HG03520 (cell line): ENCODE results near the gene HEXD.
"Not testable (repeated sequence)": the region's sequence is repeated elsewhere in the genome, so short reads cannot be mapped to it uniquely, and the experiment has no call there.

Experiments
- ATAC-seq: cut with Tn5 transposase; IDR thresholded peaks from one replicate; pipeline ENCODE4 v1.9.1; 2021; ENCODE audit warnings: mild to moderate bottlenecking, moderate library complexity; ENCODE audit not compliant: unreplicated experiment

The HEXD gene

DNA sequence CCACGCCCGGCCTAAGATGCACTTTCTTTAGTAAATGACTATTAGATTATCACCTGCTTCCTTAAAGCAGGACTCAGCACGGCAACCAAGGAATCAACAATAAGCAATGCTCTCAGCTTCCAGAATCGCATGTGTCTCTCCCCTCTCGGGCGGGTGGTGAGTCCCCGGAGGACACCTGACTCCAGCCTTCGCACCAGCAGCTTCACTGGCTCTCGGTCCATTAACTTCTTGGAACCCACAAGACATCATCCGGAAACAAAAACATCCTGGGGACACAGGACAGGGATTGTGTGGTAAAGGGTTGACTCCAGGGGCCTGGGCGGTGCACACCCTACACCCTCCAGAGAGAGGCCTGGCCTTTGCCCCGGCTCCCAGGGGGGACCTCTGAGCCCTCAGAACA lies 23.9 kb upstream of the HEXD start:
- no peak for ATAC-seq

DNA sequence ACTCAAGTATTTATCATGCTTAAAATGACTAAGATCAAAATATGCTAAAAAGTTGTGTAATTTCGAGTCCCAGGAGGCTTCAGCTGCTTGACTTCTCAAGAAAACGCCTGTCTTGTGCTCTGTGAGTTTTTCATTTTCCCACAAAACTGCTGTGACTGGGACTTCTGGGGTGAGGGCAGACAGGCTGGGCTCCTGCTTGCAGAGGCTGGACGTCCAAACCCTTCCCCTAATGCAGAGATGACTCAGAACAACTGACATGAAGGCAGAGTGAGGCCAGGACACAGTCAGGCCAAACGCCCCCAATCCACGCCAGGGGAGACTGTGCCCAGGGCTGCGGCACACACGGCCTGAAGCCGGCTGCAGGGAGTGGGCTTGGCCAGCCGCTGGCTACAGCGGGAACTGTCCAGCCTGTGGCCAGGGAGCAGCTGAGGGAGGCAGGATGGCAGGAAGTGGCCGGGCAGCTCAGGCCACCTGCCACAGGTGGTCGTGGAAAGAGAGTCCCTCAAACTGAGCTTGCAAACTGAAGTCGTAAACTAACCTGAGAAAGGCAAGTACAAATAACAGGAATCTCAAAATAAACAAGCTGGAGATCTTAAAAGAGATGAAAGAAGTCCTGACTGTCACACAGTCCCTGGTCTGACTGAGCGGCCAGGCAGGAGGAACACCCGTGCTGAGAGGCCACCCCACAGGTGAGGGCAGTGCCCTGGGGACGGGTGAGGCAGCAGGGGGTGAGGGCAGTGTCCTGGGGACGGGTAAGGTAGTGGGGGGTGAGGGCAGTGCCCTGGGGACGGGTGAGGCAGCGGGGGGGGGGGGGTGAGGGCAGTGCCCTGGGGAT lies 21.3 kb upstream of the HEXD start:
- ATAC-seq: no peak

DNA sequence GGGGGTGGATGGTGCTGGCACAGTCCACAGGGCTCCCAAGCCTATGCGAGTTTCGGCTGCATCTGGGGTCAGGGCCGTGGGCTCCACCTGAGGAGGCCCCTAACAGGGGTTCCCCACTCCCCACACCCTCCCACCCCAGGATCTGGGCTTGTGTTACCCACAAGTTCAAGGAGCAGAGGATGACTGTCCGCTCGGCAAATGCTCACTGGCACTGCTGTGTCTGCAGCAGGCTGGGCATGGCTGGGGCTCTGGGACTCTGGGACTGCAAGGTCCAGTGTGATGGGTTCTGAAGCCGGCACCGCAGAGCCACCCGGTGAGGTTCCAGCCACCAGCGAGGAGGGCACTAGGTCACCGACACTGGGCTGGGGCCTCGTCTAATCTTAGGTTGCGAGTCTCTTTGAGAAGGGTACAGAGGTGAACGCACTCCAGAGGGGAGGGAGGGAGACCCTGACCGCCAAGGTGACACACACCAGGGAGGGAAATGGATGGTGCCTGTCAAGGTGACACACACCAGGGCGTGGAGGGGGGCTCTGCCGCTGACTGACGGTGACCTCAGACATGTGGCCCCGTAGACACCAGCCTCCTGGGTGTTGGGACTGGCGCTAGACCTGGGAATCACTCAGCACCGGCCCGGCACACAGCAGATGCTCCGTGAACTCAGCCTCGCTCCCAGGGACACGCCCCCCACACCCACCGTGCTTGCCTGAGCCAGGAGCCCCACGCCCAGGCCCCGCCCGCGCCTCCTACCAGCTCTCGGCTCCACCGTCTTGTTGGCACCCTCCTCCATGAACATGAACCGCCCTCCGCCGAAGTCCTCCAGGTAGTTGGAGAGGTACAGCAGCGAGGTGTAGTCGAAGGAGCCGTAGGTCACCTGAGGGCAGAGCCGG lies 20.5 kb upstream of the HEXD start:
- ATAC-seq: no peak

DNA sequence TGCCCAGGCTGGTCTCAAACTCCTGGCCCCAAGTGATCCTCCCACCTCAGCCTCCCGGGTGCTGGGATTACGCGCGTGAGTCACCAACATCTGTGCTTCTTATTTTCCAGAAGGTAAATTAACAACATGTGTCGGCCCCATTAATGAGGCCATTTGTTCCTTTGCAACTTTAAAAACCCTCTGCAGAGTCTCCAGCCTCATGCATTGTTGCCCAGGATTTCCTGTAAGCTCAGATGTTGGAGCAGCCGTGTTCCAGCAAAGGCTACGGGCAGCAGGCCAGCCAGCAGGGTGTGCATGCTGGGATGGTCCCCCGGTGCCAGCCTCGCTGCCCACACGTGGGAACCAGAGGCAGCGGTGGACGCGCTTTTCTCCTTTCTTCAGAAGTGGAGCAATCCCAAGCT lies 19.1 kb upstream of the HEXD start:
- no peak for ATAC-seq

DNA sequence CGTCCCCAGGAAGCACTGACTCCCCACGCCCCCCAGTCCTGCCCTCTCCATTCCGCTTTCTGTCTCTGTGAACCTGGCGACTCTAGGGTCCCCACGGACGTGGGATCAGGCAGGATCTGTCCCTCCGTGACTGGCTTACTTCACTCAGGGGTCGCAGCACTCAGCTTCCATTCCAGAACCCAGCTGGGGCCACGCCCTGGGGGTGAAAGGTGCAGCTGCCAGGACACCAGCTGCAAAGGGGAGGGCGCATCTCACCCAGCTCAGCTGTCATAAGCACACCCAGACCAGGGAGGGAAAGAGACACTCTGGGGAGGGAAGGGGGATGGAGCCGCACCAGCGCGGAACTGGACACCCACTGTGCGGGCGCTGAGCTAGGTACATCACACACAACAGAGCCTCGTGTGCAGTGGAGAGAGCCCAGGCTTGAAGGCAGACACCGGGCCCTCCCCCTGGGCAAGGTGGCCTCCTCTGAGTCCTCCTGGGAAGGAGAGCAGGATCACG lies 18.5 kb upstream of the HEXD start:
- no peak for ATAC-seq

DNA sequence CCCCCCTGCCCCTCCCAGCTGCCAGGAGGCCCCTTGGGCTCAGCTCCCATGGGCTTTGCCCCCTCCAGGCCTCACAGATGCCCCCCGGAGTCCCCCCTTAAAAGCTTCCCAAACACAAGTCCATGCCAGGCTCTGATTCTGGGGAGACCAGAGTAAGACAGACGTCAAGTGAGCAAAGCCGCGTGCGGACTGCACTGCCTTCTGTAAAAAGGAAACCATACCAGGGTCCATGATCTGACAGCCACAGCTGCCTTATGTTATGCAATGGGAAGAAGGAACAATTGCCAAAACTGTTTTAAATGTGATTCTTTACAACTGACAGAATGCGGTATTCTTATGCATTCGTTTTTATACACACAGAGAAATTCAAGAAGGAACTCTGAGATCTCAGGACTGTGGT lies 17.9 kb upstream of the HEXD start:
- no peak for ATAC-seq

DNA sequence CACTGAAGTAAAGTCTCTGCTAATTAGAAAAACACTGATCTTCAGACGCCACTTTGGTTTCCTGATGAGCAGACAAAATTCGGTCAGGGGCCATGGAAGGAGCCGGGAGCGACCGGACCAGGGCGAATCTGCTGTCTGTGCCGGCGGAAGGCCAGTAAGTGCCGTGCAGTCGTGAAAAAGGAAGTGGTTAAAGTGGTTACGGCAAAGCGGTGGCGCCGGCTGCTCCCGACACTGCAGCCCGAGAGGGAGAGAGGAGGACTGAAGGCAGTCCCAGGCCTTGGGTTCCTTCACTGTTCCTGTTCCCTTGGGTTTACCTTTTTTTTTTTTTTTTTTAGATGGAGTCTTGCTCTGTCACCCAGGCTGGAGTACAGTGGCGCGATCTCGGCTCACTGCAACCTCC lies 17.3 kb upstream of the HEXD start:
- no peak for ATAC-seq

DNA sequence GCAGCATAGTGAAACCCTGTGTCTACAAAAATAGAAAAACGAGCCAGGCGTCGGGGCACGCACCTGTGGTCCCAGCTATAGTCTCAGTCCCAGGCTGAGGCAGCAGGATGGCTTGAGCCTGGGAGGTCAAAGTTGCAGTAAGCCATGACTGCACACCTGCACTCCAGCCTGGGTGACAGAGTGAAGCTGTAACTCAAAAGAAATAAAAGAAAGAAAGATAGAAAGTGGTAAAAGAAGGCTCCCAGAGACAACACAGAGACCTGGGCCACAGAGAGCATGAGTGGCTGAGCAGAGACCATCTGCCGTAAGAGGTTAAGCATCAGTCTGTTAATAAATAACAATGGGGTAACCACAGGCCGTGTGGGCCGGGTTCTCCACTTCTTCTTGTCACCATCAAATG lies 15.3 kb upstream of the HEXD start:
- no peak for ATAC-seq

DNA sequence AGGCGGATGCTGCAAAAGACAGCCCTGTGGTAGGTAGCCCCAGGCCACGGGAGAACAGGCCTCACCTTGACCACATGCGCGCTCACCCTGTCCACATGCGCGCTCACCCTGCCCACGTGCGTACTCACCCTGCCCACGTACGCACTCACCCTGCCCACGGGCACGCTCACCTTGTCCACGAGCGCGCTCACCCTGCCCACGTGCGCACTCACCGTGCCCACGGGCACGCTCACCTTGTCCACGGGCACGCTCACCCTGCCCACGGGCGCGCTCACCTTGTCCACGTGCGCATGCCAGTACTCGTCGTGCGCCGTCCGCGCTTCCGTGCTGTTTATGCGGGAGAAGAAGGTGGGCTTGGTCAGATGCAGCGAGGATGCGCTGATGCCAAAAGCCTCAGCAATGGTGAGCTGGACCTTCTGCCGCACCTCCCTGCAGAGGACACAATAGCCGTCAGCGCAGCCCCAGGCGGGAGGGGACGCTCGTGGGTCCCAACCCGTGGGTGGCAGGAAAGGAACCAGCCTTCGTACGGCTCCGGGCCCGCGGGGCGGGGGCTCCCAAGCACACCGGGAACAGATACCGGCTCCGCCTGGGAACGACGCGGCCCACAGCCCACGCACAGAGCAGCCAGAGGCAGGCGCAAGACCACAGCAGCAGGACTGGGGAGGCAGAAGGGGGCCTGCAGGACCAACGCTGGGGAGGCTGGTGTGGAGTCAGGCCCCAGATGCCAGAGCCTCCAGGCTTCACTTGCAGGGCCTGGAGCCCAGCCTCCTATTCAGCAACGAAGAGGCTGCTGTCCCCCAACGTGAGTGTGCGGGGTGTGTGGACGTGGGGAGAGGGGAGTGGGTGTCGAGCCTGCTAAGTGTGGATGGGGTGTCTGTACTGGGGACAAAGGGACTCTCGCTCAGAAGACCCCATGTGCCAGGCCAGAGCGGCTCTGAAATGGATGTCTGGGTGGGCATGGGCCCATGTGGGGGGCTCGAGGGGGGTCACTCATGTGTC lies 14.2 kb upstream of the HEXD start:
- ATAC-seq: no peak

DNA sequence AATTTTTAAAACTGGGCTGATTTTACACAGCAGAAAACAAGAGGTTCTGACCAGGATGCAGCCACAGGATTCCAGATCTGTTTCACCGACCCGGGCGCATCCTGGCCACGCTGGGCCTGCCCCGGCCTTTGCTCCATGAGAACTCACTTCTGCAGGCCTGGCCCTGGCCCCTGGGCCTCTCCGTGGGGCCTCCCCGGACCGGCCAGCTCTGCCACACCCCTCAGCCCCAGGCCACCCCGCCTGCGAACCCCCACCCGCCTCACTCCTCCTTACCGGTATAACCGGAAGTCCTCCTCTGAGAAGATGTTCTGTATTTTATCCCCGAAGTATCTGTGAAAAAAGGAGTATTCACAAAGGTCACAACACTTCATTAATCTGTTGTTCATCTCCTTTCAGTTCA lies 13.1 kb upstream of the HEXD start:
- no peak for ATAC-seq

DNA sequence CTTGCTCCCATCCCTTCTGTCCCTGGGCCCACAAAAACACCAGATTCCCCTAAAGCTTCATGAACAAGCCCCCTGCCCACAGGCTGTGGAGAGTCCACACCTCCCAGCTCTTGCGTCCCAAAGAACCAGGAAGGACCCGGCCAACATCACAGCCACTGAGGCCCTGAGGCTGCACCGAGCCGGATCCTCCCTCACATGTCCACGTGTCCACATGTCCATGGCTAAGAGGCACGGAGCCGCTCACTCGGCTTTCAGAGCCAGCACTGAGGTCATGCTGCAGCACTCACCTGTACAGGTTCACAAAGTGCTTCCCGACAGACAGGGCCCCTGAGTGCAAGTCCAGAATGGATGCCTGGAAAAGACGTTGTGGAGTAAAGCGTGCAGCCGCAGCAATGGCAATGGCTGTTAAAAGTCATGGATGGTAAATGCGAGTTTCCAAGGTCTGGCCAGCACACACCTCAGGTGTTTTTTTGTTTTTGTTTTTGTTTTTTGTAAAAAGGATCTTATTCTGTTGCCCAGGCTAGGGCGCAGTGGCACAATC lies 11.9 kb upstream of the HEXD start:
- no peak for ATAC-seq

DNA sequence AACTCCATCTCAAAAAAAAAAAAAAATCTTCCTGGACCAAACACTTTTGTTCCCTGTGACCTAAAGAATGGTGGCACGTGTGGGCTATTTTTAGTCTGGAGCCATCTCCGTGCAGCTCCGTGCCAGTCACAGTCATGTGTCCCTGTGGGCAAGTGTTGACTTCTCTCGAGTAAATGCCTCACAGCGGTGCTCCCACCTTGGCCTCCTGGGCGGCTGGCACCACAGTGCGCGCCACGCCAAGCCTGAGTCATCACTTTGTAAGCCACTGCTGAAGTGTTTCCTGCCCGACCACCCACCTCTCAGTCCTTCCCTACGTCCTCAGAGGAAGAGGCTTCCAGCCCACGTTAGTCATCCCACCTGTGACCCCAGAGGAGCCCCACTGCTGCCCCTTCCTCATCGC lies 10.9 kb upstream of the HEXD start:
- ATAC-seq: no peak

DNA sequence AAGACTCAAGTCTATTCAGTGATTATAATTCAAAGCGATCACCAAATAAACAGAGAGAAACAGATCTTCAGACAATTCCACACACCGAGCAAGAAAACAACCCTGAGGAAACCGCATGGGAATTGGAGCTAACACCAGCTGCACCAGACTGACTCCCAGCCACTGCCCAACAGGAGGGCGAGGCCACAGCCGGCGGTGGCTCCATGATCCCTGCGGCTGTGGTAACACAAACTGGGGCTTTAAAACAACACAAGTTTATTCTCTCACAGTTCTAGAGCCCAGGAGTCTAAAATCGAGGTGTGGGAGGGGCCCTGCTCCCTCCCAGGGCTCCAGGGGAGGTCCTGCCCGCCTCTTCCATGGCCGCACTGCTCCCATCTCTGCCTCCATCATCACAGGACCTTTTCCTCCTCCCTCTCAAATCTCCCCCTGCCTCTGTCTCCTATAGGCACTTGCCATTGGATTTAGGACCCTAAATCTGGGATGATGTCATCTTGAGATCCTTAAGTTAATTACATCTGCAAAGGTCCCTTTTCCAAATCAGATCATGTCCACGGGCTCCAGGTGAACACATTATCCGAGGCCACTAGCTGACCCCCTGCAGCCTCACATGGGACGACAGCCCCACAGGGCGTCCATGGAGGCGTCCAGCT lies 9.7 kb upstream of the HEXD start:
- no peak for ATAC-seq

DNA sequence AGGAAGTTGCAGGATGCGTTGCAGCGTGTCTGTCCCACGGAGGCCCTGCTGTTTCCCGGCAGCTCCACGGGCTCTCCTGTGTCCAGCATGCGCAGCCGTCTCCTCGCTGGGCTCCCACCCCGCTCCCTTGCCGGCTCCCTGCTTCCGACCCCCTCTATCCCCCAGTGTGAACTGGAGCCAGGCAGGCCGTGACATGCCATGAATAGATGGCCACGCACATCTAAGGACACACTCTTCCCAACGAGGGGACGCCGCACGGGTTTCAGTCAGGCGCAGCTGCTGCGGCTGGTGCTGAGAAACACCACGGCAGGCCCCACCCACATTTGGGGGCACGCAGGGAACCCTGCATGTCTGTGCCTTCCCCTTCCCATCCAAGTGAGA lies 9.2 kb upstream of the HEXD start:
- ATAC-seq: no peak

DNA sequence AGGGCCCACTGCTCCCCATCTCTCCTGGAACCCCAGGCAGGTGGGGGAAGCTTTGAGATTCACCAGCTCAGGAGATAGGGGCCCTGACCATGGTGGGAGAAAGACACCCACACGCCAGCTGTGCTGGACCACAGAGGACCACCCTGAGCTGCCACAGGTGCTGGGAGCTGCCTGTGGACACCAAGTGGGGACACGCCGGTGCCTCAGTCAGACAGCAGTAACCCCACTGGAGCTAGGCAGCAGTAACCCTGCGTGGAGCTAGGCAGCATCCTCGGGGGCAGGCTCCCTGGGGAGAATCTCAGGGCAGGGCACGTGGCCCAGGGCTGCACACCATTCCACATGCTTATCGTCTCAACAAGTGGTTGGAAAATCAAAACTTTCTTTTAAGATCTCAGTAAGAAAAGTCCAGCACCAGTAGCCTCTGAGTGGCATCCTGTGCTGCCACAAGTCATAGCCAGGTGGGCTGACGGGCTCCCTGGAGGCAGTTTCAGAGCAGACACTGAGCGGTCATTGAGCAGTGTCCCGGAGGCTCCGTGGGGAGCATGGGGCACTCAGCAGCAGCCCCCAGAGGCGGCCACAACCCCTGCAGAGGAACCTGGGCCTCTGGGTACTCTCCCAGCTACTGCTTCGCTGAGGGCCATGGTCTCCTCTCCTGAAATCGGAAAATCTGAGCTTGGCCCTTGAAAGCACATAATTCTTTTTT lies 8.0 kb upstream of the HEXD start:
- no peak for ATAC-seq

DNA sequence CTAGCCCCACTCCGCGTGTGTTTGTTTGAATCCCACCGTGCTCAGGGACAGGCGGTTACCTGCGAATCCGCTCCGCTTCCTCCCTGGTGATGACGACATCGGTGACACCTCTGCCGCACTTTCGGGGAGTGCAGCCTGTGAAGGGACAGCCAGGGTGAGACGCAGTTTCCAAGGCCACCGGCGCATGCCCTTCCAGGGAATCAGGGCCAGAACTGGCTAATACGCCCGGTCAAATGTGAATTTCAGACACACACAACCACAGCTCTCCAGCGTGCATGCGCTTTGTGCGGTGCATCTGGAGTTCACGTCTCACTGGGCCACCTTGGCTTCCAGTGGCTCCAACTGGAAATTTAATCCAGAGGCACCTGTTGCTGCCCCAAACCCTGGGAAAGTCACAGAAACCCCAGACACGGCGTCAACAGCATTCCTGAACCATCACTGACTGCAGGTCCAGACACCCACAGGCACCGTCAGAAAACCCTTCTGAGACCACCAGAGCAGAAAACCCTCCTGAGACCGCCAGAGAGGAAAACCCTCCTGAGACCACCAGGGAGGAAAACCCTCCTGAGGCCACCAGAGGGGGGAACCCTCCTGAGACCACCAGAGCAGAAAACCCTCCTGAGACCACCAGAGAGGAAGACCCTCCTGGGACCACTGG lies 6.6 kb upstream of the HEXD start:
- no peak for ATAC-seq

DNA sequence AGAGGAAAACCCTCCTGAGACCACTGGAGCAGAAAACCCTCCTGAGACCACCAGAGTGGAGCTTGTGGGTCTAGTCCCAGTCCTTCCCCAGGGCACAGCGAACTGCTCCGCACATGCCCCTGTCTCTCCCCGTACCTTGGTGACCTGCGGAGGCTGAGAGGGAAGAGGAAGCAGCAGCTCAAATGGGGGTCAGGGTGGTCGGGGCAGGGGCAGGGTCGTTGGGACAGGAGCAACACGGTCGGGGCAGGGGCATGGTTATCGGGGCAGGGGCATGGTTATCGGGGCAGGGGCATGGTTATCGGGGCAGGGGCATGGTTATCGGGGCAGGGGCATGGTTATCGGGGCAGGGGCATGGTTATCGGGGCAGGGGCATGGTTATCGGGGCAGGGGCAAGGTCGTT lies 6.1 kb upstream of the HEXD start:
- not testable (repeated sequence) for ATAC-seq

DNA sequence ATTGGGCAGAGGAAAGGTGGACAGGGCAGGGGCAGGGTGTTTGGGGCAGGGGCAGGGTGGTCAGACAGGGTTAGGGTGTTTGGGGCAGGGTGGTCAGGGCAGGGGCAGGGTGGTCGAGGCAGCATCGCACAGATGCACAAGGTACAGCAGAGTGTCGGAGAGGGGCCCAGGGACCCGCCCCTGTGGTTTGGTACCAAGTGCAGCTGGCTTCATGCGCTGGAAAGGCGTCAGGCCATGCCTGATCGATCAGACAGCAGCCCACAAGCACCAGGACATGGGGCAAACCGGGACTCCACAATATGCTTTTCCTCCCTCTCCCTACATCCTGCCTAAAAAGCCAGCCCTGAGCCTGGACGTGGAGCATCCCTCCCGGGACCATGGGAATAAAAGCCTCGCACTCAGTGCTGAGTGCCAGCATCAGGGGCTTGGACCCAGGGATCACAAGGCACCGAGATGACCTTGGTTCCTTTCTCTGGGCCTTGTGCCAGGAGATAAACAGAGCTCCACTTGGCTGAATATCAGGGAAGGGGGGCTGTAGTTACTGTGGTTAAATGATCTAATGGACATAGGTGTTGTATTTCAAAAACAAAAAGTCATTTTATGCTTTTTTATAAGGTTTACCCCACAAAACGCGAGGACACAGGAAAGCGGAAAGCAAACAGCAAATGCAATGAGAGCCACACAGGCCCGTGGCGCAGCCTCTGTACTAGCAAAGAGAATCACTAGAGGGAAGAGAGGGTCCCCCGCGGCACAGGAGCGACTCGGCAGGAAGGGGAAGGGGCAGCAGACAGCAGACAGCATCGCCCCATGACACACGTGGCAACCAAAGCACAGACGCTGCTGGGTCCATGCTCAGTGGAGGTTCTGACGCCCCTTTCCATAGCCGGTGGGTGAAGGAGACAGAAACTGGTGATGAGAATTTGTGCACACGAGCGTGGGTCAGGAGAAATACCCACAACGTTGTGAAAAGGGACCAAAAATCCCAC lies 5.3 kb upstream of the HEXD start:
- ATAC-seq: no peak
